IPS-NIHi7 (cell line): ENCODE data around the gene ETV7.

Source experiments
- DNase-seq: peaks from one replicate; pipeline ENCODE4 v3.0.0; 2012; ENCODE audit warnings: mixed read lengths; ENCODE audit errors: extremely low spot score

ETV7 gene

DNA sequence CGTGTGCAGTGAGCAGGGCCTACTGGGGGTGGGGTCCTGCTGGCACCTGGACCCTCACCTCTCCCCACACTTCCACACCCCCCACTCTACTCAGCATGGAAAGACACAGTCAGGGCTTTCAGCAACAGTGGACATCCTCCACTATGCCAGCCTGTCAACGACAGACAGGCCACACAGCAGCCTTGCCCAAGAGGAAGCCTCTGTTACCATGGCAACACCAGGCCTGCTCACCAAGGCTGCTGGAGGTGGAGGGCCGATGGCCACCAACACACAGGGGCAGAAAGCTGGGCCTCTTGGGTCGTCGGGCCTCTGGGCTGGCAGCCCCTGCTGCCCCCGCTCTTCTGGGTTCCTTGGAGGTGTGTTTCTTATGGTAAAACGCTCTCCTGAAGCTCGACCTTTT, 64.4 kb downstream of the ETV7 start:
- DNase-seq, result no peak

DNA sequence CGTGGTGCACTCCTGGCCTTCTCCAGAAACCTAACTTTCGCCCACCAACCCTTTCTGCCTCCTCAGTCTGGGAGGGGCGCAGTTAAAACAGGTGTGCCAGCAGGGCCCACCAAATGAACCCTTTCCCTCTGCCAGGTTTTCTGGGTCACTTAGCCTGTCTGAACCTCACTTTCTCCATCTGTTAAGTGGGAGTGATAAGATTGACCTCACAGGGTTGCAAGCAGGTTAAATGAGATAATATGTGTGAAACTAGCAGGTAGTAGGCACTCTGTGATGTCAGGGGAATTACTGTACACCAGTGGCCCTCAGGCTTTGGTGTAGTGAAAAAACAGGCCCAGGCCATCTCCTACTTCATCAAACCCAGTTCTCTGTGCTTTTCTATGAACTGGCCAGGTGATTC, 64.9 kb downstream of the ETV7 start:
- no peak for DNase-seq

DNA sequence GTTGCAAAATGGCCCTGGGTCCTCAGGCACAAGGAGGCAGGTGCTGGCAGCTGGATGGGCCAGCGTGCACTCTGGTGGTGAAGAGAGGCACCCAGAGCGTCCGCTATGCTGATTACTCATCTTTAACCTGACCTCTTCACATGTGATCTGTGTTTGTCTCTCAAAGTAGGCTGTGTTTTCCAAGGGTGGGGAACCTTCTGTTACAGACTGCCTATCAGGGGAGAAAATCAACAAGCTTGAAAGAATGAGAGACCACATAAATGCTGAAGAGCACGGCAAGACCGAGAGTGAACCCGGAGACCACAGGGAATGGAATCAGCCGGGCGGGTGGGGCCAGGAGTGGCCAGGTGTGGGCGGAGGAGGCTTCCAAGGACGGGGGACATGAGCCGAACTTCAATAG, 67.0 kb downstream of the ETV7 start:
- DNase-seq, result no peak

DNA sequence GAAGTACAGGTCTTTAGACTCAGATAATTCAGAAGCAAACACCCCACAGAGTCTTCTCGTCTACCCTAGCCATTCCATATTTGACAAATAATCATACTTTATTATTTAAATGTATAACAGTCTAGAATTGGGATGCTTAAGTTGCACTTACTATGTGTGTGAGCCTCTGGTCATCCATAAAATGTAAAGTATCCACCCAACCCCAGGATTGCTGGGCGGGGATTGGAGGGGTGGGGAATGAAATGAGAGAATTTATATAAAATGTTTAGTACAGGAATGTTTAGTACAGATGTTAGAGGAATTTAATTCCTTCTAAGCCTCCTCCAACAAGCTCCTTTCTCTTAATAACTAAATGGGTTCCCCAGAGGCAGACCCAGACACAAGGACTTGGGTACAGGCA, 67.6 kb downstream of the ETV7 start:
- DNase-seq, result no peak

DNA sequence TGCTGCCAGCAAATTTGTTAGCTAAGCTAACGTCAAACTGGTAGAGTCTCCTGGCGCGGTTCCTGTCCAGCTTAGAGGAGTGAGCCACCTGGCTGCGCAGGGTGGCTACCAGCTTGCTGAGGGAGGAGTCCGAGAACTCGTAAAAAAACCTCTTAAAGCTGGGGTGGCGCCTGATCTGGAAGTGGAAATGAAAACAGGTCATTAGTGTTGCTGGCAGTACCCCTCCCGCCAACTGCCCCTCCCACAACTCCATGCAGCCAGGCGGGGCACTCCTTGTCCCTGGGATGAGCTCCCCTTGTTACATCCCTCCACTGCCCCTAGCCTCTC, 68.1 kb downstream of the ETV7 start:
- no peak for DNase-seq

DNA sequence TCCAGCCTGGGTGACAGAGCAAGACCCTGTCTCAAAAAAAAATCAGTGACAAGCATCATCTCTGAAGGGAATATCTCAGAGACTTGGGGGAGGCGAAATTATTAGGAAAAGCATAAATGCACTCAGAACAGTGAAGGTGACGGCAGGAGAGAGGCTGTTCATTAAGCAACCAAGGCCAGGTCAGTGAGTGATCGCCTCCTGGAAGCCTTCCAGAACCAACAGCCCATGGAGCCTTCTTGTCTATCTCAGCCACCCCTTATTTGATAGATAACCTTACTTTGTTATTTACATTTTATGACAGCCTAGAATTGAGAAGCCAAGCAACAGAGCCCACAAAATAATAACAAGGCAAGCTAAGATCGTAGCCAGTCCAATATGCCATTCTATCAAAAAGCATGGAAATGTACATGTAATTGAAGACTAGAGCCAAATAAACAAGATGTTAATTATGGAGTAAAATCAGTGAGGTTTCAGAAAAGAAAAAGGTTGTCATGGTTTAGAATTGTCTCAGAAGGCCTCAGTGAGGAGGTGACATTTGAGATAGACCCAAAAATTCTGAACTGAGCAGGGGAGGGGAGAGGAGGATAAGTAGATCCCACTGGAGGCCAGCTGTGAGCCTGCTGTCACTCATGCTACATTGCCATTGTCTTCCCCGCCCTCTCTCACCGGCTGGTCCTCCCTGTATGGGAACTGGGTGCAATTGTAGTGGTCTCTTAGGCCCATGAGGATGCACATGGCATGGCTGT, 68.6 kb downstream of the ETV7 start:
- no peak for DNase-seq

DNA sequence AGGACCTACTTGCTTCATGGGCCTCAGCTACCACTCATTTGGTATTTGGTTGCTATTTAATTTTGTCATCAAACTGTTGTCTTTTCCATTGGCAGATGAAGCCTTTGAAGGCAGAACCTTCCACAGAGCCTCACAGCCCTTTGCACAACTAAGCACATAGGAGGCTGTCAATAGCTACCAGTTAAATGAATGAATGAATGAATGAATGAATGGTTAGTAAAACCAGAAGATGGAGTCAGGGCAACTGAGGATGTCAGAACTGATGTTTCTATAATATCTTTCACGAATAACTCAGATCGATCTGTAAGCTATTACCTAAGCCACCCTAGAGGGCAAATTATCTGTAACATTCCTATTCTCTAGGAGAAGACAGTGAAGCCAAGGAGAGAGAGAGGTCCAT, 69.8 kb downstream of the ETV7 start:
- no peak for DNase-seq
